Nasal cavity respiratory epithelium epithelial cell of viscerocranial mucosa (primary cell): Measurements from ENCODE around the gene ST13. TPM values are rescaled to one million over a fixed set of nuclear protein-coding genes. Genes with fewer than 3 reads are reported as not detected.

Source experiments
- total RNA-seq: library from RNA; depleted of rRNA; stranded (reverse); fragments of >200 nt; gene quantifications from 2 replicates; pipeline ENCODE4 v1.2.3, GENCODE V29; 2014

ST13 gene
- 190 and 314 TPM in 2 replicates for total RNA-seq

DNA sequence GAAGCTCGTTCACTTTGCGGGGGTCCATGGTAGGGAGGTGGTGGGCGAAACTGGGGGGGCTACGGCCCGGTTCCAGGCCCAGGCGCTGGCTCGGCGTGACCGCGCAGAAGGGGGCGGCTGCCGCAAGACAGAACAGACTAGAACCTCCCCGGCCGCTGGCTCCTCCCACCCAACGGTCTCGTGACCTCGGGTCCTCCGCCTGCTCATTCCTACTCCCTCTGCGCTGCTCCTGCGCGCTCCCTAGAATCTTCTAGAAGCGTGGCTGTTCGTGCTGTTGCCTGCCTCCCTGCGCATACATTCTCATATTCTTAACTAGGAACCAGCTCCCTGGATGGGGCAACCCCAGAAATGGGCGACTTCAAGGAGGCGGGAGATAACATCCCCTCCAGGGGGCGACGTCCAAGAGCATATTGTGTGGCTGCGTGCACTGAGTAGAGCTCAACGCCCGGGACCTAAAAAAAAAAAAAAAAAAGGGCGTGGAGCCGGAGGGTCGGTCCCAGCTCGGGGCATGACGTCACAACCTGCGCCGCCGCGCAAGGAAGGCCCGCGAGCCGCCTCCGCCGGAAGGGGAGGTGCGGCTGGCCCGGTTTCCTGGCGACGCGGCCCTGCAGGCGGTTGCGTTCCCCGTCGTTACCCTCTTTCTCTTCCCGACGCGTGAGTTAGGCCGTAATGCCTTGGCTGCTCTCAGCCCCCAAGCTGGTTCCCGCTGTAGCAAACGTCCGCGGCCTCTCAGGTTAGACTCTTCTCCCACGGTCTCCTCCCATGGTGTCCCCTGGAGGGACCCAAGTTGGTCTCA lies at the start of gene ST13, which contains the start of gene XPNPEP3:
ST13 (minus strand) TSS at position 127 of the 796 bp plus-strand sequence; CDS start at position 28, 99 bp downstream.
XPNPEP3 (plus strand) TSS at position 636 of the 796 bp plus-strand sequence; CDS start at position 670, 34 bp downstream.

DNA sequence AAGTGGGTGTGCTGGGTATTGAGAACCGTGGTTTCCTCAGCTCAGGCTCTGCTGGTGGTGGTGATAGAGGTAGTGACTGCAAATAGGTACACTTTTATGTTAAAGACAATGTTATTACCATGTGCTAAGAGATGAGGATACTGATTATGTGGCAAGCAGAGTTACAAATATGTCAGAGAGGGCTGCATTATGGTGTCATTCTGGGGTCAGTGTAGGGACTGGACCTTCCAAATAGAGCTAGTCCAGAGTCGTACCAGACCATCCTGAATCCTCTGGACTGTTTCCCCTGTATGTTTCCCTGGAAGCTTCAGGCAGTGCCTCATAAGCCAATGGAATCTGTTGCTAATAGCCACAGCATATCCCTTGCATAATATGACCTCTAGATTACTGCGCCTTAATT lies 5.6 kb upstream of the ST13 start, which contains the start of gene DNAJB7:
DNAJB7 (minus strand) TSS at position 101 of the 400 bp plus-strand sequence. CDS start 119 bp downstream, outside the sequence.

DNA sequence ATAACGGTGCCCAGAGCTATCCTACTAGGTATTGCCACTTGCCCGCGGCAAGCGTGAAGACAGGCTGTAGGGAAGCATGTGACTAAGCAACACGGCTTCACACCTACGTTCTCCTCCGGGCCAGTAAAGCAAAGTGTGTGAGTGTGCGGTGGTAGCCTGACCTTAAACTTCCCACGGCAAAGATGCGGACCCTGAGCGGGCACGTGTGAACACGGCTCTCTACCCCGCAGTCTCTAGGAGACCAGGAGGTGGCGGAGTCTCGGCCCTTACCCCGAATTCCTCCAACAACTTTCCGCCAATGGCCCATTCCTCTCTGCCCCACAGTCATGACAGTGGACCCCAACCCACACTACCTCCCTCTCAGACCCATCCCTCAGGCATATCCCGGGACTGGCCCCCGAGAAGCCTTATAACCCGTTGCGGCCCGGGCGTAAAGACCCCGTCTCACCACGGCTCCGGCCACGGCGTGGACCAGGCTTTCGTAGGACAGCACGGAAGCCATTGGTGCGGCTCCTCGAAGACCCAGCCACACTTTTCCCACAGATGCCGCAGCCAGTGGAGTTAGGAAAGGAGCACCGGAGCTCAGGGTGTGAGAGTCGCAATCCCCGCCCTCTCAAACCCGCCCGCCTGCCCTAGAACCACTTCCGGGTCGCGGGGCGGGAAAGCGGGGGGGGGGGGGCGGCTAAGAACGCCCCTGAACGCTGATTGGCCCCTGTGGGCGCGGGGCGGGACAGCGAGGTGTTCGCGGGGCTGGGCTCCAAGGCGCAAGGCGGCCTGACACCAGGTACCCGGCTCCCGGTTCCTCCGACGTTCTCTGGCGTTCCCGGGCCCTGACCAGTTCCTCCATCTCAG lies 37.5 kb downstream of the ST13 start, which contains the start of gene SLC25A17:
SLC25A17 (minus strand) TSS at position 600 of the 852 bp plus-strand sequence; CDS start at position 502, 98 bp downstream.

Other genes with a start within 250 kb of the ST13 start
- 15.0 and 39.0 TPM in 2 replicates for gene MRTFA, start 219.9 kb downstream of the ST13 start, total RNA-seq
- gene MCHR1, start 177.2 kb downstream of the ST13 start, total RNA-seq, result 0.14 TPM in 1 of 2 replicates, not detected in the other
- gene SLC25A17, start 37.3 kb downstream of the ST13 start, total RNA-seq, result 21.7 and 29.0 TPM in 2 replicates
- 4.8 and 14.8 TPM in 2 replicates for gene XPNPEP3, start 509 bp upstream of the ST13 start, total RNA-seq
- gene DNAJB7, start 5.5 kb upstream of the ST13 start, total RNA-seq, result not detected in 2 replicates
- 20.6 and 28.4 TPM in 2 replicates for gene RBX1, start 94.7 kb upstream of the ST13 start, total RNA-seq
- gene EP300, start 236.0 kb upstream of the ST13 start, total RNA-seq, result 40.0 and 130 TPM in 2 replicates